ENCODE data around the gene CNTN2. TPM values are rescaled to one million over a fixed set of nuclear protein-coding genes. Genes with fewer than 3 reads are reported as not detected.
A peak's percentile ranks its signal among the peaks of the same experiment; 100 is the strongest.

The CNTN2 gene, protein sequence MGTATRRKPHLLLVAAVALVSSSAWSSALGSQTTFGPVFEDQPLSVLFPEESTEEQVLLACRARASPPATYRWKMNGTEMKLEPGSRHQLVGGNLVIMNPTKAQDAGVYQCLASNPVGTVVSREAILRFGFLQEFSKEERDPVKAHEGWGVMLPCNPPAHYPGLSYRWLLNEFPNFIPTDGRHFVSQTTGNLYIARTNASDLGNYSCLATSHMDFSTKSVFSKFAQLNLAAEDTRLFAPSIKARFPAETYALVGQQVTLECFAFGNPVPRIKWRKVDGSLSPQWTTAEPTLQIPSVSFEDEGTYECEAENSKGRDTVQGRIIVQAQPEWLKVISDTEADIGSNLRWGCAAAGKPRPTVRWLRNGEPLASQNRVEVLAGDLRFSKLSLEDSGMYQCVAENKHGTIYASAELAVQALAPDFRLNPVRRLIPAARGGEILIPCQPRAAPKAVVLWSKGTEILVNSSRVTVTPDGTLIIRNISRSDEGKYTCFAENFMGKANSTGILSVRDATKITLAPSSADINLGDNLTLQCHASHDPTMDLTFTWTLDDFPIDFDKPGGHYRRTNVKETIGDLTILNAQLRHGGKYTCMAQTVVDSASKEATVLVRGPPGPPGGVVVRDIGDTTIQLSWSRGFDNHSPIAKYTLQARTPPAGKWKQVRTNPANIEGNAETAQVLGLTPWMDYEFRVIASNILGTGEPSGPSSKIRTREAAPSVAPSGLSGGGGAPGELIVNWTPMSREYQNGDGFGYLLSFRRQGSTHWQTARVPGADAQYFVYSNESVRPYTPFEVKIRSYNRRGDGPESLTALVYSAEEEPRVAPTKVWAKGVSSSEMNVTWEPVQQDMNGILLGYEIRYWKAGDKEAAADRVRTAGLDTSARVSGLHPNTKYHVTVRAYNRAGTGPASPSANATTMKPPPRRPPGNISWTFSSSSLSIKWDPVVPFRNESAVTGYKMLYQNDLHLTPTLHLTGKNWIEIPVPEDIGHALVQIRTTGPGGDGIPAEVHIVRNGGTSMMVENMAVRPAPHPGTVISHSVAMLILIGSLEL
- 2.1 TPM for polyA plus RNA-seq (2013, experiment 1 of 2)
- polyA plus RNA-seq (2013, experiment 2 of 2), result 2.1 TPM

DNA sequence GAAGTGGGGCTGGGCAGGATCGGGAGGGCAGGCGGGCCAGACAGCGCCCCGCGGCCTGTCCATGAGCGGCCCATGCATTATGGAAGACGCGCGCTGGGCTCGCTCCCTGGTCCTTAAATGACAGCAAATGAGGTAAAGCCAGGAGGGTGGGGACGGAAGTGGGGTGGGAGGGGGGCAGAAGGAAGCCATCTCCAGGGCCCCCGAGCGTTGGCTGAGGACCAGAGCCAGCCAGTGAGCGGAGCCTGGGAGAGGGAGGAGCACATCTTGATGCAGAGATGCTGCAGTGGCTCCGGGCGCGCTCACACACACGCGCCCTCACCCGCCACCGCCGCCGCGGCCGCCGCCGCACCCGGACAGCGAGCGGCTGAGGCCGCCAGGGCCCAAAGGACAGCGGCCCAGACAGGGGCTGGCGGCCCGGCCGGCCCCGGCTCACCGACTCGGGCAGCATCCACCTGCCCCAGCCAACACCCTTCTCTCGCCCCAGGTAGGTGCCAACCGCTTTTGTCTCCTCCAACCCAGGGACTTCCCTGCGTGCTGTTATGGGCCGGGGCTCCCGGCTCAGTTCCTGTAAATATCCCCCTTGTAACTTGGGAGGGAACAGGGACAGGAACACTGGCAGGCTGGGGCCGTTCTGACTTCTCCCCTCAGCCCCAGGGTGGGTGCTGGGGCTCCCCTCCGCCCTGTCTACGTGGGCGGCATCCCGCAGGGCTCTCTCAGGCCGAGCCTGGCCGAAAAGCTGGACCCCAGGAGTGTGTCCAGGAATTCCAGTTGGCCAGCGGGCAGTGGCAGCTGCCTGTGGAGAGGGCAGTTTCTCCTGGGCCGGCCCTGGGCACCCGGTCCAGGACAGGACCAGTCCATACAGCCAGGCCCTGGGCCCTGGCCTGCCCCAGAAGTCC is at the start of gene CNTN2:
Gene CNTN2, plus strand, starts transcription at position 302 of the 896 bp plus-strand sequence. CDS start 9,974 bp downstream, outside the sequence.
- H3K9me3 ChIP-seq (ENCODE audit: insufficient read depth, low read depth, low read length), result no peaks in the 10 kb centered on the region
- H3K4me1 ChIP-seq (ENCODE audit: insufficient read depth, low read length), result peaks cover 25% of the 10 kb centered on the region
- 12% methylated on average over 53 of the region's 53 CpGs for WGBS
- H3K4me3 ChIP-seq (ENCODE audit: low read length), result peak within 1 kb of the TSS; percentile 47
- no peak within 1 kb of the TSS for H3K9ac ChIP-seq (ENCODE audit: low read depth, low read length)
- peaks cover 58% of the 10 kb centered on the region for H3K27me3 ChIP-seq (ENCODE audit: insufficient read depth, low read length)
- H3K27ac ChIP-seq (ENCODE audit: low read depth, low read length), result no peak within 1 kb of the TSS
- no peaks in the 10 kb centered on the region for H3K36me3 ChIP-seq (ENCODE audit: insufficient read depth, low read length)

DNA sequence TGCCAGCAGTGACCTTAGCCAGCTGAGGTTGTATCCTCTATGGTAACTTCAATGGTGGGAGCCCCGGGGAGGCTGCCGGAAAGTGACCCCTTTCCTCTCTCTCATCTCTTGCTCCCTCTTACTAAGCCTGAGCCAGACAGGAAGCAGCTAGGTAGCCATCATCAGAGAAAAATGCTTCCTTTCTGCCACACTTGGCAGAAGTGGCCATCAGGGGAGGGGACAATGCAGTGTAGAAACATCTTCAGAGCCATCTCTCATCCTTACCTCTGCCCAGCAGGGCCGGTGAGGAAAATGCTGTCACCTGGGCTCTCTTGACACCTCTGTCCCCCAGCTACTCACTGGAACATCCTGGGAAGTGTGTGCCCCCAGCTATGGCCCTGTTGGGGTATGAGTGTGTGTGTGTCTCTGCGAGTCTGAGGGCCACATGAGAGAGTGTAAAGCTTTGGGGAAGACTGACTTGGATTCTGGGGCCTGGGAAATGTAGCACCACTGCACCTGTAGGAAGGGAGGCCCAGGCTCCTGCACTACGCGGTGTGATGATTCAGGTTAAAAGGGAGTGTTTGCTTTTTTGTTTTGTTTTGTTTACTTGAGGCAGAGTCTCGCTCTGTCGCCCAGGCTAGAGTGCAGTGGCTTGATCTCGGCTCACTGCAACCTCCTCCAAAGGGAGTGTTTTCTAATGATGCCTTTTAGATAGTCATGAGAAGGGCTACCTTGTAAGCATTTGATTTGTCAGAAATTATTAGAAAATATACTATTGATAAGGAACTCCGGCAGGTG is 48.7 kb upstream of the CNTN2 start:
- peaks cover 5% of the 10 kb centered on the region; the same call in 1 of the 2 replicates for H3K27me3 ChIP-seq (ENCODE audit: insufficient read depth, low read length)
- 92% methylated on average over 10 of the region's 10 CpGs for WGBS
- H3K27ac ChIP-seq (ENCODE audit: low read depth, low read length), result no peak overlapping the region
- H3K4me3 ChIP-seq (ENCODE audit: low read length), result no peak overlapping the region
- peaks cover 27% of the 10 kb centered on the region for H3K4me1 ChIP-seq (ENCODE audit: insufficient read depth, low read length)
- no peaks in the 10 kb centered on the region for H3K36me3 ChIP-seq (ENCODE audit: insufficient read depth, low read length)
- no peak overlapping the region for H3K9ac ChIP-seq (ENCODE audit: low read depth, low read length)
- no peaks in the 10 kb centered on the region for H3K9me3 ChIP-seq (ENCODE audit: insufficient read depth, low read depth, low read length)

DNA sequence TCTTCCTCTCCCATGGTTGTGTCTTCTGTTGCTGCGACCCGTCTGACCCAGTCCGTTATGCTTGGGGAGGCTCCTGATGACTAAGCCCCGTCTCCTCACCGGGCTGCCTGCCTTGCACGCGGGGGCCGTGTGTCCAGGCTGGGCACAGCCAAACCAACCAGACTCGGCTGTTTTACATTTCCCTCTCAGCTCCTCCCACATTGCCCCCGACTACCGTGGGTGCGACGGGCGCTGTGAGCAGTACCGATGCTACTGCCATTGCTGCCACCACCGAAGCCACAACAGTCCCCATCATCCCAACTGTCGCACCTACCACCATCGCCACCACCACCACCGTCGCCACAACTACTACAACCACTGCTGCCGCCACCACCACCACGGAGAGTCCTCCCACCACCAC is 46.0 kb upstream of the CNTN2 start:
- H3K4me1 ChIP-seq (ENCODE audit: insufficient read depth, low read length), result peaks cover 4% of the 10 kb centered on the region; the same call in 1 of the 2 replicates
- H3K27ac ChIP-seq (ENCODE audit: low read depth, low read length), result no peak overlapping the region
- no peaks in the 10 kb centered on the region for H3K9me3 ChIP-seq (ENCODE audit: insufficient read depth, low read depth, low read length)
- H3K27me3 ChIP-seq (ENCODE audit: insufficient read depth, low read length), result peaks cover 6% of the 10 kb centered on the region; the same call in 1 of the 2 replicates
- no peaks in the 10 kb centered on the region for H3K36me3 ChIP-seq (ENCODE audit: insufficient read depth, low read length)
- H3K9ac ChIP-seq (ENCODE audit: low read depth, low read length), result no peak overlapping the region
- H3K4me3 ChIP-seq (ENCODE audit: low read length), result no peak overlapping the region
- WGBS, result 95% methylated on average over 22 of the region's 22 CpGs

DNA sequence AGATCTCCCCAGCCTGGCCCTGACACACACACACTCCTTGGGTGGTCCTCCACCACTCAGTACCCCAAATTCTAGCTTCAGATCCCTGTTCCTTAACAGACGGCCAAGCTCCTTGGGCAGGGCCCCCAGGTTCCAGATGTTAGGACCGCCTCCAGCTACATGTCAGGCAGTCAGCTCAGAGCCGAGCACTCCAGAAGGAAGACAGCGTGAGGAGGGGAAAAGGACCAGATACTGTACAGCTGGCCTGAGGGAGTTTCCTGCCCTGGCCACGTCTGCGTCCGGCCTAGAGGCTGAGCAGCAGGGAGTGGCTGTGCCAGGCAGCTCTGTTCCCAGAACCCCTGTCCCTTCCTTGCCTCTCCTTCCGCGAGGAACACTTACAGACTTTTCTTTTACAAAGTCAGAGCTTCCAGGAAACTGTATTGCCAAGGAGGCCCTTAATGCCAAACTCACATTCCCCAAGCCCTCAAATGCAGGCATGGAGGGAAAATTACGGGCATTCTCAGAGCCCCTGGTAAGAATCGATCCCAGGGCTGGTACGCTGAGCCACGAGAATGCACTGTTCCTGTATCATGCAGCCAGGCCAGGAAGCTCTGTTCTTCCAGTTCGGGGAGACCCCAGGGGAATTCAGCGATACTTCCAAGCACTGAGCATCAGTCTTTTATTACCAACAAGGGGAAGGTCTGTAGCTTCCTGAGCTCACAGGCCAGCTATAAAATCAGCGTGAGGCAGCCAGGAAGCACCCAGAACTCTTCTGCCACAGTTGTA is 45.2 kb upstream of the CNTN2 start:
- Histone ChIP-seq H3K4me3 (ENCODE audit: low read length) (no peak overlapping the region), H3K36me3 (ENCODE audit: insufficient read depth, low read length) (no peaks in the 10 kb centered on the region), H3K4me1 (ENCODE audit: insufficient read depth, low read length) (peaks cover 5% of the 10 kb centered on the region), H3K27ac (ENCODE audit: low read depth, low read length) (no peak overlapping the region), H3K9me3 (ENCODE audit: insufficient read depth, low read depth, low read length) (no peaks in the 10 kb centered on the region), H3K27me3 (ENCODE audit: insufficient read depth, low read length) (peaks cover 13% of the 10 kb centered on the region; the same call in 1 of the 2 replicates), H3K9ac (ENCODE audit: low read depth, low read length) (no peak overlapping the region)
- 89% methylated on average over 16 of the region's 16 CpGs for WGBS

DNA sequence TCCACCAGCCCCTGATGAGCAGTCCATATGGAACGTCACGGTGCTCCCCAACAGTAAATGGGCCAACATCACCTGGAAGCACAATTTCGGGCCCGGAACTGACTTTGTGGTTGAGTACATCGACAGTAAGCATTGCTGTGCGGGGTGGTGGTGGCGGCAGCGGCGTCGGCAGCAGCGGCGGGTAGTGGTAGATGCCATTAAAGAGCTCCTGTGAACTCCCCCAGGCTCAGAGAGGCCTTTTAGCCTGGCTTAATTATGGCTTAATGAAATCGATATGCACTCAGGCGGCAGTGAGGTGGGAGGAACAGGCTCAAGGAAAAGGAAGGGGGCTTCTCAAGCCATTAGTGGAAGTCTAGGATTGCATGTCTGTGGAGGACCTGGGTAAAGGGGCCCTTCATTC is 41.9 kb upstream of the CNTN2 start:
- no peaks in the 10 kb centered on the region for H3K9me3 ChIP-seq (ENCODE audit: insufficient read depth, low read depth, low read length)
- H3K36me3 ChIP-seq (ENCODE audit: insufficient read depth, low read length), result no peaks in the 10 kb centered on the region
- H3K4me3 ChIP-seq (ENCODE audit: low read length), result no peak overlapping the region
- H3K27me3 ChIP-seq (ENCODE audit: insufficient read depth, low read length), result peaks cover 41% of the 10 kb centered on the region; the same call in 1 of the 2 replicates
- H3K9ac ChIP-seq (ENCODE audit: low read depth, low read length), result no peak overlapping the region
- H3K4me1 ChIP-seq (ENCODE audit: insufficient read depth, low read length), result peaks cover 18% of the 10 kb centered on the region
- WGBS, result 96% methylated on average over 14 of the region's 14 CpGs
- H3K27ac ChIP-seq (ENCODE audit: low read depth, low read length), result no peak overlapping the region

DNA sequence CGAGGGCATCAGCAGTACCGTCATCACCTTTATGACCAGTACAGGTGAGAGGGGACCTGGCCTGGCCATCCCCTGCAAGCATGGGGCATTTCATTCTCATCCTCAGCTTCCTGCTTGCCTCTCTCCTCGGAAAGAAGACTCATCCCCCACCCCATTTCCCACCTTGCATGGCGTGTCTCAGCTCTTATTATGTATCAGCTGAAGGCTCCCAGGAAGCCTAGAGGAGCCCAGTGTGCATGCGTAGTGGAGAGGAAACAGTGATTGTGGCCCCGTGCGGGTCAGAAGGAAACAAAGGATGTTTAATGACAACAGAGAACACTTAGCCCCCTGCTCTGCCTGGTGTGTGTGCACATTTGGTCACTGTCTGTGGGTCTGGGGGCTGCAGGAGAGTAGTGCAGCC is 40.3 kb upstream of the CNTN2 start:
- no peaks in the 10 kb centered on the region for H3K36me3 ChIP-seq (ENCODE audit: insufficient read depth, low read length)
- no peak overlapping the region for H3K4me3 ChIP-seq (ENCODE audit: low read length)
- WGBS, result 37% methylated on average over 7 of the region's 7 CpGs
- peaks cover 18% of the 10 kb centered on the region for H3K4me1 ChIP-seq (ENCODE audit: insufficient read depth, low read length)
- no peaks in the 10 kb centered on the region for H3K9me3 ChIP-seq (ENCODE audit: insufficient read depth, low read depth, low read length)
- no peak overlapping the region for H3K9ac ChIP-seq (ENCODE audit: low read depth, low read length)
- no peak overlapping the region for H3K27ac ChIP-seq (ENCODE audit: low read depth, low read length)
- H3K27me3 ChIP-seq (ENCODE audit: insufficient read depth, low read length), result peaks cover 42% of the 10 kb centered on the region; the same call in 1 of the 2 replicates

DNA sequence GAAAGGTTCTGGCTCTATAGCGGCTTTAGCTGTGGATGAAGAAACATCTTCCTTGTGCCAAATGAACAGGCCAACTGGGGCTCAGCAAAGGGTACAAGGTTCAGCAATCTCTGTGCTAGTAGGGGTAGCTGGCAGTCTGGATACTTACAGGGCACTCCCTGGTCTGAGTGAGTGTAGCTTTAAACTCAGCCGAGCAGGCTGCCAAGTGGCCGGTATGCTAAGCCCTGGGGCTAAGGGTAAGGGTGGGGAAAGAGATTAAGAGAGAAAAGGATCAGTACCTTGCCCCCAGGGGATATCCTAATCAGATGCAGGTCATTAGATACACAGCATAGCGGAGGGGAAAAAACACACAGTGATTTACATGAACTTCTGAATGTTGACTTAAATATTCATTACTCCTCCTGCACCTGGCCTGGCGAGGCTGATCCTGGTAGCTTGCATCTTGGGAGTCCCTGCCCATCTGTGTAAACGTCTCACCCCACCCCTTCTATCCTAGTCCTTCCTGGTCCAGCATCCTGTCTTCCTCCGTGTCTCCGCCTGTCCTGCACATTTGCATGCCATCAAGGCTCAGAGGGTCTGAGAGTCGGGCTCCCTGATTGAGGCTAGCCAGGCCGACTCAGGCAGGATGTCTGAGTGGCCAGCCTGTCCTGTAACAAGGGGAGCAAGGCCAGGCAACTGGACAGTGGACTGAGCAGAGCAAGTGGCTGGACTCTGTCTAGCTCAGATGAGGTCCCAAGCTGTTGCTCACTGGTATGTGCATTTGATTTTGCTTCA is 39.5 kb upstream of the CNTN2 start:
- H3K27ac ChIP-seq (ENCODE audit: low read depth, low read length), result no peak overlapping the region
- H3K4me3 ChIP-seq (ENCODE audit: low read length), result no peak overlapping the region
- H3K36me3 ChIP-seq (ENCODE audit: insufficient read depth, low read length), result no peaks in the 10 kb centered on the region
- no peak overlapping the region for H3K9ac ChIP-seq (ENCODE audit: low read depth, low read length)
- 28% methylated on average over 10 of the region's 10 CpGs for WGBS
- no peaks in the 10 kb centered on the region for H3K9me3 ChIP-seq (ENCODE audit: insufficient read depth, low read depth, low read length)
- H3K27me3 ChIP-seq (ENCODE audit: insufficient read depth, low read length), result peaks cover 42% of the 10 kb centered on the region; the same call in 1 of the 2 replicates
- H3K4me1 ChIP-seq (ENCODE audit: insufficient read depth, low read length), result peaks cover 18% of the 10 kb centered on the region

DNA sequence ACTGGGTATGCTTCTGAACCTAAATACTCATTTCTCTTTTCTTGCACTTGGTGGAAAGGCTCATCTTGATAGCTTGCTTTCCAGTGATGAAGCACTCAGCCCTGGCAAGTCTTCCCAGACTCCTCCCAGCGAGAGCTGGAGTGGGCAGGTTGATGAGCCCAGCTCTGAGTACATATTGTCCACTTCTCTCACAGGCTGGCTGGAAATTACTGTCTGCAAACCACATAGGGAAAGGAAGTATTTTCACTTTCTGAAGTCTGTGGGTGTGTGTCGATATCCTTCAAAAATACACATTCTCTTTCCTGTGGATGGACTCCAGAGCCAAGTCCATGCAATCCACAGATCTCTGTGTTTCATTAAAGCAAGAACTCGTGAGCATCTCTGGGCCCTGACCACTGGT is 38.7 kb upstream of the CNTN2 start:
- Histone ChIP-seq H3K4me3 (ENCODE audit: low read length) (no peak overlapping the region), H3K27ac (ENCODE audit: low read depth, low read length) (no peak overlapping the region), H3K36me3 (ENCODE audit: insufficient read depth, low read length) (no peaks in the 10 kb centered on the region), H3K27me3 (ENCODE audit: insufficient read depth, low read length) (peaks cover 42% of the 10 kb centered on the region; the same call in 1 of the 2 replicates), H3K4me1 (ENCODE audit: insufficient read depth, low read length) (peaks cover 18% of the 10 kb centered on the region), H3K9ac (ENCODE audit: low read depth, low read length) (no peak overlapping the region), H3K9me3 (ENCODE audit: insufficient read depth, low read depth, low read length) (no peaks in the 10 kb centered on the region)
- WGBS, result 93% methylated on average over 3 of the region's 3 CpGs

DNA sequence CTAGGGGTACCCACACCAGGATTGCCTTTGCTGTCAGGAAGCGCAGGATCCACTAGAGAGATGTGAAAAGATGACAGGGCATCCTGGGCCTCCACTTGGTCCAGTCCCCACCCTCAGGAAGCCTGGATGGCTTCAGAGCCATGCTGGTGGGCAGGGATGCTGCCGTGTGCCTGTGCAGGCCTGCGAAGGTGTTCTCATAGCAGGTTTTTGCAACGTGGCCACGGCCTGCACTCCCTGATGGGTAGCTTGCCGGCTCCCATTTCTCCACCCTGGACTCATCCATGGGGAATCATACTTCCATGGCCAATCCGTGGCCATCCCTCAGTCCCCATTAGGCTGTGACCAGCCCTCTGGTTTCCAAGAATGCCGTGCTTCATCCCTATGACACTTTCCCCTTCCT is 34.1 kb upstream of the CNTN2 start:
- Histone ChIP-seq H3K9me3 (ENCODE audit: insufficient read depth, low read depth, low read length) (no peaks in the 10 kb centered on the region), H3K36me3 (ENCODE audit: insufficient read depth, low read length) (no peaks in the 10 kb centered on the region), H3K4me1 (ENCODE audit: insufficient read depth, low read length) (peaks cover 8% of the 10 kb centered on the region), H3K4me3 (ENCODE audit: low read length) (no peak overlapping the region), H3K9ac (ENCODE audit: low read depth, low read length) (no peak overlapping the region), H3K27me3 (ENCODE audit: insufficient read depth, low read length) (peaks cover 19% of the 10 kb centered on the region; the same call in 1 of the 2 replicates), H3K27ac (ENCODE audit: low read depth, low read length) (no peak overlapping the region)
- WGBS, result 89% methylated on average over 8 of the region's 8 CpGs

Data from HUES64 (cell line).